HG03135 (cell line): Measurements from ENCODE around the gene STXBP1.

Experiments
- ATAC-seq: cut with Tn5 transposase; IDR thresholded peaks from one replicate; pipeline ENCODE4 v1.9.1; 2021; ENCODE audit warnings: mild to moderate bottlenecking, moderate library complexity; ENCODE audit not compliant: unreplicated experiment

STXBP1 gene

DNA sequence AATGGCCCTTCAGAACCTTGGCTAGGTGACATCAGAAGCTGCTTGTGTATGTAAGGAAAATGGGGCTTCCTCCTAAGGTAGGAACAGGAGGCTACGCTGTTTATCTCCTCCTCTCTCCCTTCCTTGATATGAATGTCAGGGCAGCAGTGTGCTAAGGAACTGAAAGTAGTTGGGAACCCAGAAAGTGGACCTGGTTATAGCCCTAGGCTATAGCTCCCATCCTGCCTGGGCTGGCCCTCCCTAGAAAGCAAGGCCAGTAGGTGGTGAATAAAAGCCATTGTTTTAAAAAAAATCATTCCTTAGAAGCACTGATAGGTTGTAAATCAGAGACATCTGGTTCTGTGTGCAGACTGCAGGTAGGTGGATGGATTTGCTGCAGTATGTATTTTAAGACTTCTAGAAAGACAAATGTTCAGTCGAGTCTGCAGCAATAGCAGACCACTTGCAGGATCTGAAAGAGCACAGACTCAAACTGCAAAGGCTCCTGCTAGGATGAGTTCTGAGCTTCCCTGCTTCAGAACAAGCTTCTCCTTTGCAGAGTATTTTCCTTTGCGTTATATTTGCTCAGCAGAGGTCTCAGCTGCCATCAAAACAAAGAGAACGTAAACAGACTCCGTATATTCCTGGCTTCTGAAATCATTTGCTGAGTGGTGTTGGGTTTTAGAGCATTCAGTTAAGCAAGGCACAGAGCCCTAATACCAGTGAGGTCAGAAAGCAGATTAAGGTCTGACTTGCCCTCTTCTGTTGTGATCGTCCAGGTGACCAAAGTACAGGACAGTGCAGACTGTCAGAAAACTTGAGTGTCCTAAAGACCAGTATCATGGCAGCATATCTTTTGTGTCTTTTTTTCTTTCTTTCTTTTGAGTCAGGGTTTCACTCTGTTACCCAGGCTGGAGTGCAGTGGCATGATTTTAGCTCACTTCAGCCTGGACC, 74.7 kb downstream of the STXBP1 start:
- no peak for ATAC-seq

- no peak for ATAC-seq
These were observed 77.4 kb downstream of the STXBP1 start for GRCh38 chr9:127689329-127690000.

DNA sequence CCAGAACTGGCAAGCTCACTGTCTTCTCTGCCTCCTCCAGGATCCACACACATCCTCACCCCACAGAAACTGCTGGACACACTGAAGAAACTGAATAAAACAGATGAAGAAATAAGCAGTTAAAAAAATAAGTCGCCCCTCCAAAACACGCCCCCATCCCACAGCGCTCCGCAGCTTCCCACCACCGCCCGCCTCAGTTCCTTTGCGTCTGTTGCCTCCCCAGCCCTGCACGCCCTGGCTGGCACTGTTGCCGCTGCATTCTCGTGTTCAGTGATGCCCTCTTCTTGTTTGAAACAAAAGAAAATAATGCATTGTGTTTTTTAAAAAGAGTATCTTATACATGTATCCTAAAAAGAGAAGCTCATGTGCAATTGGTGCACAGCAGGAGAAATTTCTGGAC, 78.7 kb downstream of the STXBP1 start:
- ATAC-seq = no peak

GRCh38 chr9:127692071-127692470, 80.0 kb downstream of the STXBP1 start:
- no peak for ATAC-seq

GRCh38 chr9:127693143-127693542, 81.1 kb downstream of the STXBP1 start:
- no peak for ATAC-seq

- ATAC-seq = no peak
These were observed 81.6 kb downstream of the STXBP1 start for GRCh38 chr9:127693697-127694096.

DNA sequence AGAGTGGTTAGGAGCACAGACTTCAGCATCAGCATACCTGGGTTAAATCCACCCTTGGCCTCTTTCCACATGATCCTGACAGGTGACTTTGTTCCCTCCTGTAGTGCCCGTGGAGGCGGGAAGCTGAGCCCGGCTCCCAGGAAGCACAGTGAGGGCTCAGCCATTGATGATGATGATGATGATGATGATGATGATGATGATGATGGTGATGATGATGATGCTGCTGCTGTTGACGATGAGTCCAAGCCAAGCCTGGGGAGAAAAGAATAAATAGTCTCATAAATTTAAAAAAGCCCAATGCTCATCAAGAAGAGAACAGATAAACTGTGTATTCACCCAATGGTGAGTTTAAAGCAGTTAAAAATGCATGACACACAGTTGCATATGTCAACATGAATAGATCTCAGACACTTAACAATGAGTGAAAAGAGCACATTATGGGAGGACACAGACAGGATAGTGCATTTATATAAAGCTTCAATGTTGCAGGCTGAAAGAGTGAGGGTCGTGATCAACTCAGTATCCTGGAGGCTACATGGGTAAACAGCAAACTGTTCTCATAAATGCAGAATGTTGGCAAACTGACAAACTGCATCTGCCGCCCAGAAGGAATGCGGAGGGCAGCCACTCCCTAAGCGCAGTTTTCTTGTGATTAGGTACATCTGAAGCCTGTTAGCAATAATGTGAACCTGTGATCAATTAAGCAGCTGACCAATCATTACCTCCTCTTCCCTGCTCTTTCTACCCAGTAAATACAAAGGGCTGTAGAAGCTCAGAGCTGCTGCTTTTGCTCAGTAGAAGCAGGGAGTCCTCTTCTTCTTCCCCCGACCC, 83.0 kb downstream of the STXBP1 start:
- no peak for ATAC-seq

DNA sequence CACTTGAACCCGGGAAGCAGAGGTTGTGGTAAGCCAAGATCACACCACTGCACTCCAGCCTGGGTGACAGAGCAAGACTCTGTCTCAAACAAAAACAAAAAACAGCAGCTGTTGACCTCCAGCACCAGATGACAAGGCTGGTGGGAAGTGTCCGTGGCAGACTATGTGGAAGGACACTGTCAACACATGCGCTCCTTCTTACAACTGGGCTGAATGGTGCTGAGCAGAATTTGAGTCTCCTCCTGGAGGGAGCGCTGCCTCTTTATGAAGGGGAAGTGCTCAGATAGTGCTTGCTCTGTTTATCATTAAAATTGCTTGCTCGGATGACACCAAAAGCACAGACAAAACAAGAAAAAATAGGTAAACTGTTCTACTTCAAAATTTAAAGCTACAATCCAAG, 85.5 kb downstream of the STXBP1 start:
- ATAC-seq = no peak

DNA sequence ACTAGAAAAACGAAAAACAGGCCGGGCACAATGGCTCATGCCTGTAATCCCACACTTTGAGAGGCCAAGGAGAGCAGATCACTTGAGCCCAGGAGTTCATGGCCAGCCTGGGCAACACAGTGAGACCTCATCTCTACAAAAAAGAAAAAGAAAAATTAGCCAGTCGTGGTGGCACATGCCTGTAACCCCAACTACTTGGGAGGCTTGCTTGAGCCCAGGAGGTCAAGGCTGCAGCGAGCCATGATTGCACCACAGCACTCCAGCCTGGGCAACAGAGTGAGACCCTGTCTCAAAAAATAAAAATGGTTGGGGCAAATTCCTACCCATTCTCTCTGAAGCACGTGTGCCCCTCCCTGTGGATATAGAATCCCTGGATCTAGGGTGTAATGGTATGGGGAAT, 86.3 kb downstream of the STXBP1 start:
- no peak for ATAC-seq

DNA sequence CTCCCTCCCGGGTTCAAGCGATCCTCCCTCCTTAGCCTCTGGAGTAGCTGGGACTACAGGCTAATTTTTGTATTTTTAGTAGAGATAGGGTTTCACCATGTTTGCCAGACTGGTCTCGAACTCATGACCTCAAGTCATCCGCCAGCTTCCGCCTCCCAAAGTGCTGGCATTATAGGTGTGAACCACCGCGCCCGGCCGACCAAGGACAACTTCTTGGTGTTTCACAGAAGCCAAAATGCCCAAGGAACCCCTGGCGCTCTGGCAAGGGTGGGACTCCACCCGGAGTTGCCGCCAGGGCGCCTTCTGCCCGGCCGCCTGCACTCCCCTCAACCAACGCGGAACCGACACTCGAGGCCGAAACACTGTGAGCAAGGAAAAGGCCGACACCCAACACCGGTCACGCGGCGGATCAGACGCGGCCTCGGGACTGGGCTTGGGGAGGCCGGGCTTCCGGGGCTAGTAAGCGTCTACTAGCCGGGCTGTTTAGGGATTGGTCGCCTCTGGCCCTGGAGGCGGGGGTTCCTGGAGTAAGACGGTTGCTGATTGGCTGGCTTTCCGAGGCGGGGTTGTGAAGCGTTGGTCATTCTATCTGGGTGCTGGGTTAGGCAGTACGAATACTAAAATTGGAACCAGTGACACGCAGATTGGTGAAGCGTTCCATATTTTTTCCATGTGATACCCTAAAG, 87.1 kb downstream of the STXBP1 start:
- peak; percentile 83 for ATAC-seq

- no peak for ATAC-seq
These were observed 88.1 kb downstream of the STXBP1 start for GRCh38 chr9:127700140-127700539.

GRCh38 chr9:127700594-127701255, 88.6 kb downstream of the STXBP1 start:
- no peak for ATAC-seq

- no peak for ATAC-seq
These were observed 91.3 kb downstream of the STXBP1 start for GRCh38 chr9:127703289-127703946.

DNA sequence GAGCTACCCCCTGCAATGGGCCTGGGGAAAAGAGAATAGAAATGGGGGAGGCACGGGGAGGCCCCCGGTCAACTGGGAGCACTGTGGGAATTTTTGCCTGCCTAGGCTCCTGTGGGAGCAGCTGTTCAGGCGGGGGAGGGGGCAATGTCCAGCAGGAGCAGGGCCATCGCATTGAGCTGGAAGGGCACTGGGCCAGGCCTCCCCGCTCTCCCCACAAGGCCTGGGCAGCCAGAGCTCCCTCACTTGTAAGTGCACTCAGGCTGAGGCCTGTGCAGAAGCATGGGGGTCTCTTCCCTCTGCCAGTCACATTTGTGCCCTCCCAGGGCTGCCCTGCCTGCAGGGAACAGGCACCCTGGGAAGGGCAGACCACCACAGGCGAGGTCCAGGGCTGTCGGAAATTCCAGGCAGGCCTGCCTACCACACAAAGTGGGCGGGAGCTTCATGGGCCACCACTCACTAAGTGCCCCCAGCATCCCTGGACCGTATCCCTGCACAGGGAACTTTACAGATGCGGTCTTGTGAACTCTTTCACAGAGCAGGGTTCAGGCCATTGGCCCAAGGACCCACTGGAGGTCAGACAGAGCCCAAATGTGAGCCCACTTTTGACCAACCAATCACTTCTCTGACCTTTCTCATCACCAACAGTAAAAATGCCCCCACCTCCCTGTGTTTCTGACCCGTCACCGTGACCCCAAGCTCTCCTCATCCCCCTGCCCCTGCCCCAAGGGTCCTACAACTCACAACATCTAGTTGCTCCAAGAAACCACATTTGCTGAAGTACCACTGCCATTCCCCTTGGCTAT, 93.7 kb downstream of the STXBP1 start:
- ATAC-seq = no peak

DNA sequence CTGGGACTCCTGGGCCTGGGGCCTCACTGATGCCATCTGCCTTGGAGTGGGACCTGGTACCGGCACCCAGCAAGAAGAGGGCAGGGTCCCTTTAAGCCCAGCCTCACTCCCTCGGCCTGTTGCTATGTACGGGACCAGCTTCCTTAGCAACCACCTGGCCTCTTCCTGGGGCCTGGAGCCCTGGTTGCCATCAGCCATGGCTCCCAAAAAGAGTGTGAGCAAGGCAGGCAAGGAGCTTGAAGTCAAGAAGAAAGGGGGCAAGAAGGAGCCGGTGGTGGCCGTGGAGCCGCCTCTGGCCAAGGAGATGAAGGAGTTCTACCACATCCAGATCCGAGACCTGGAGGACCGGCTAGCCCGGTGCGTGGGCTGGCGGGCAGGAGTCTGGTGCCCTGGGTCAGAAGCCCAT, 94.8 kb downstream of the STXBP1 start, which contains the start of gene CFAP157:
Gene CFAP157 (plus strand): TSS at position 153 of the 406 bp plus-strand sequence. CDS start 44 bp downstream, at position 197.
- no peak for ATAC-seq

DNA sequence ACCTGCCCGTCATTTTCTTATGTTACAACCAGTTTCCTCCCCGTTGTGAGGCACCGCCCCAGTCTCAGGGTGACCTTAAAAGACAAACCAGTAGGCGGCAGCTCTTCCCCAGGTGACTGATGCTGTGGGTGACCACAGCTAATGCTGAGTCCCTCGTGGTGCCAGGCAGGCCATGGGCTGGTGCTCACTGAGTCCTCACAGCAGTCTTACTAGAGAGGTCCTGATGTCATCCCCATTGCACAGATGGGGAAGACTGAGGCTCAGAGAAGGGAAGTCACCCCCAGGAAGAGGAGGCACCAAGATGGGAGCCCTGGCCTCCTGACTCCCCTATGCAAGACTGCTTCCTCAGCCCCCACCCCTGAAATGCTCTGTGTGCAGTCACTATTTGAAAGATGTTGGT, 95.7 kb downstream of the STXBP1 start:
- ATAC-seq = no peak

DNA sequence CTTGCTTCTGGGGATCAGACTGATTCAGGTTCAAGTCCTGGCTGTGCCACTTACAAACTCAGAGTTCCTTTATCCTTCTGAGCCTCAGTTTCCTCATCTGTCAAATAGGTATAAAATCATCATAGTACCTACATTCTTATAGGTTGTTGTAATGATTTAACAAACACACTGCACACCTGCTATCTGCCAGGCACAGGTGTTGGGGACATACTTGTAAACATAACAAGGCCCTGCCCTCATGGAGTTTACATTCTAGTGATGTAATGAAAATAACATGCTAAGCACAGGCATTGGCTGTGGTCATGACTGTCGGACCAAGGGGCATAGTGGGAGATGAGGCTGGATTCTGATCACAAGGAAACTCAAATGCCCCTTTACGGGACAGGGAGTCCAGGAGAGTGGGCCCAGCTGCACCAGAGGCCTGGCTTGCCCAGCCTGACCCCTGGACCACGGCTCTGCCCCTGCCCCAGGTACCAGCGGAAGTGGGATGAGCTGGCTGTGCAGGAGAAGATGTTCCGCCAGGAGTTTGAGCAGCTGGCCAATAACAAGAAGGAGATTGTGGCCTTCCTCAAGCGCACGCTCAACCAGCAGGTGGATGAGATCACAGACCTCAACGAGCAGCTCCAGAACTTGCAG, 97.0 kb downstream of the STXBP1 start:
- no peak for ATAC-seq

- ATAC-seq = no peak
These were observed 98.2 kb downstream of the STXBP1 start for GRCh38 chr9:127710204-127710783.
